H1 (cell line): ENCODE data around the gene DLST. TPM values are rescaled to one million over a fixed set of nuclear protein-coding genes. Genes with fewer than 3 reads are reported as not detected.

Experiments used
- CTCF ChIA-PET: fragments of 300-600 bp; sonication (Branson Sonifier 250); formaldehyde crosslinking; loops from one replicate; lab custom pipeline; 2021; ENCODE audit not compliant: partially characterized antibody; lab: Charles Lee
- POLR2A ChIA-PET: fragments of 300-600 bp; sonication (Branson Sonifier 250); formaldehyde crosslinking; loops from one replicate; lab custom pipeline; 2021; ENCODE audit warnings: inconsistent platforms; ENCODE audit not compliant: partially characterized antibody; lab: Charles Lee
- DNase-seq, 2 experiments: peaks; one replicate each; pipeline versions ENCODE4 v3.0.0 to v3.0.0-alpha.2; 2010 to 2022; ENCODE audit warnings: low spot score in 2 of 2, low read depth in 1 of 2, mixed read lengths in 1 of 2
- FAIRE-seq: peaks from 2 replicates; lab custom pipeline; 2011; peaks lifted over from hg19 to GRCh38; lab: Jason Lieb, UNC
- H2AFZ ChIP-seq: 2 replicates; pipeline ENCODE4 v1.8.1; 2012; ENCODE audit warnings: low read length, inconsistent platforms
- H2AK5ac ChIP-seq: 2 replicates; pipeline ENCODE4 v1.6.1; 2013; ENCODE audit warnings: low read depth, low read length
- H2BK120ac ChIP-seq: replicated peaks from 2 replicates; pipeline ENCODE3; 2013; ENCODE audit warnings: low read depth, low read length, inconsistent platforms
- H2BK12ac ChIP-seq: 2 replicates; pipeline ENCODE4 v1.6.1; 2013; ENCODE audit warnings: low read depth, low read length
- H2BK15ac ChIP-seq: 2 replicates; pipeline ENCODE4 v1.6.1; 2013; ENCODE audit warnings: low read length
- H2BK20ac ChIP-seq: 2 replicates; pipeline ENCODE4 v1.6.1; 2013; ENCODE audit warnings: low read length
- H2BK5ac ChIP-seq: 2 replicates; pipeline ENCODE4 v1.6.1; 2013; ENCODE audit warnings: low read depth, low read length
- H3K14ac ChIP-seq: 2 replicates; pipeline ENCODE4 v1.6.1; 2013; ENCODE audit warnings: inconsistent platforms; ENCODE audit not compliant: insufficient read length
- H3K18ac ChIP-seq: 2 replicates; pipeline ENCODE4 v1.6.1; 2013; ENCODE audit warnings: low read length; ENCODE audit errors: extremely low read depth
- H3K23ac ChIP-seq: 2 replicates; pipeline ENCODE4 v1.6.1; 2013; ENCODE audit warnings: inconsistent platforms; ENCODE audit not compliant: insufficient read length
- H3K23me2 ChIP-seq: 2 replicates; pipeline ENCODE4 v1.6.1; 2013; ENCODE audit warnings: low read depth, low read length
- H3K27ac ChIP-seq: 2 replicates; pipeline ENCODE4 v1.6.1; 2011; ENCODE audit warnings: low read depth, low read length, inconsistent platforms
- H3K27me3 ChIP-seq, 4 experiments: replicated peaks in 1 of 4; 1 replicate in 1 of 4; 2 replicates in 3 of 4; pipeline versions ENCODE4 v1.6.1 to v1.8.1; 2011 to 2013; ENCODE audit warnings: low read length in 3 of 4, mild to moderate bottlenecking in 3 of 4, inconsistent platforms in 2 of 4, mixed read lengths in 2 of 4, moderate library complexity in 1 of 4; ENCODE audit not compliant: control insufficient read depth in 3 of 4, insufficient read depth in 3 of 4; ENCODE audit errors: extremely low read depth in 1 of 4
- H3K36me3 ChIP-seq, 4 experiments: 2 replicates each; pipeline versions ENCODE4 v1.6.1 to v1.8.1; 2011 to 2013; ENCODE audit warnings: mild to moderate bottlenecking in 4 of 4, low read length in 3 of 4, moderate library complexity in 2 of 4, control low read depth in 1 of 4, inconsistent platforms in 1 of 4; ENCODE audit not compliant: insufficient read depth in 4 of 4, control insufficient read depth in 2 of 4
- H3K4ac ChIP-seq: replicated peaks from 2 replicates; pipeline ENCODE3; 2013; ENCODE audit warnings: low read length, low read depth, mixed read lengths, inconsistent platforms; ENCODE audit not compliant: insufficient read length
- H3K4me1 ChIP-seq, 4 experiments: replicated peaks in 1 of 4; 1 replicate in 1 of 4; 2 replicates in 3 of 4; pipeline versions ENCODE4 v1.6.1 to v1.8.1; 2011 to 2013; ENCODE audit warnings: low read length in 3 of 4, inconsistent platforms in 2 of 4, mixed read lengths in 1 of 4; ENCODE audit not compliant: insufficient read depth in 4 of 4, control insufficient read depth in 3 of 4
- H3K4me2 ChIP-seq, 2 experiments: 2 replicates each; pipeline versions ENCODE4 v1.6.1 to v1.8.1; 2011 to 2013; ENCODE audit warnings: low read depth in 2 of 2, low read length in 2 of 2, control low read depth in 1 of 2, inconsistent platforms in 1 of 2, mild to moderate bottlenecking in 1 of 2; ENCODE audit not compliant: insufficient read depth in 1 of 2
- H3K4me3 ChIP-seq, 4 experiments: fragments of 200-600, 300-600 bp in 1 of 4; sonication (generic), shearing (Covaris generic), sonication (Bioruptor Twin) in 1 of 4; 2 replicates each; pipeline versions ENCODE4 v1.5.1 to v1.8.1; 2011 to 2016; ENCODE audit warnings: low read length in 4 of 4, low read depth in 3 of 4, control low read depth in 2 of 4, inconsistent platforms in 2 of 4, mild to moderate bottlenecking in 2 of 4, mixed read lengths in 1 of 4, moderate library complexity in 1 of 4; ENCODE audit not compliant: insufficient read depth in 2 of 4; ENCODE audit errors: extremely low read depth in 1 of 4
- H3K56ac ChIP-seq: replicated peaks from 2 replicates; pipeline ENCODE3; 2013; ENCODE audit warnings: low read depth, mild to moderate bottlenecking, mixed read lengths, low read length, inconsistent platforms; ENCODE audit not compliant: insufficient read length
- H3K79me1 ChIP-seq: 2 replicates; pipeline ENCODE4 v1.6.1; 2013; ENCODE audit warnings: low read depth, low read length, control low read depth
- H3K79me2 ChIP-seq, 2 experiments: 2 replicates each; pipeline versions ENCODE4 v1.6.1 to v1.8.1; 2012 to 2013; ENCODE audit warnings: low read length in 2 of 2, mild to moderate bottlenecking in 2 of 2, inconsistent platforms in 1 of 2; ENCODE audit not compliant: insufficient read depth in 2 of 2, control insufficient read depth in 1 of 2
- H3K9ac ChIP-seq, 4 experiments: replicated peaks in 1 of 4; 1 replicate in 1 of 4; 2 replicates in 3 of 4; pipeline versions ENCODE4 v1.6.1 to v1.8.1; 2011 to 2013; ENCODE audit warnings: low read depth in 3 of 4, low read length in 3 of 4, control low read depth in 2 of 4, mild to moderate bottlenecking in 2 of 4, moderate library complexity in 2 of 4, inconsistent platforms in 1 of 4; ENCODE audit errors: extremely low read depth in 1 of 4
- H3K9me3 ChIP-seq, 2 experiments: 2 replicates each; pipeline versions ENCODE4 v1.6.1 to v1.8.1; 2012 to 2013; ENCODE audit warnings: mild to moderate bottlenecking in 2 of 2, moderate library complexity in 2 of 2, control low read depth in 1 of 2, inconsistent platforms in 1 of 2, low read depth in 1 of 2, low read length in 1 of 2, mixed read lengths in 1 of 2; ENCODE audit not compliant: insufficient read depth in 2 of 2
- H4K20me1 ChIP-seq, 2 experiments: replicated peaks in 1 of 2; 2 replicates each; pipeline versions ENCODE3 to v1.8.1; 2011 to 2013; ENCODE audit warnings: inconsistent platforms in 2 of 2, low read length in 2 of 2, mild to moderate bottlenecking in 1 of 2; ENCODE audit not compliant: insufficient read depth in 2 of 2, control insufficient read depth in 1 of 2
- H4K5ac ChIP-seq: 2 replicates; pipeline ENCODE4 v1.6.1; 2013; ENCODE audit warnings: low read length, low read depth, mixed read lengths, inconsistent platforms; ENCODE audit not compliant: insufficient read length
- H4K8ac ChIP-seq: 2 replicates; pipeline ENCODE4 v1.8.0; 2013; ENCODE audit warnings: mild to moderate bottlenecking, moderate library complexity, low read length, inconsistent platforms; ENCODE audit not compliant: insufficient read depth; ENCODE audit errors: extremely low read depth
- H4K91ac ChIP-seq: replicated peaks from 2 replicates; pipeline ENCODE3; 2013; ENCODE audit warnings: low read length, mixed read lengths, inconsistent platforms; ENCODE audit not compliant: insufficient read length
- ASH2L ChIP-seq: fragments of 200-600, 300-600 bp; sonication (generic); IDR thresholded peaks from one replicate; pipeline ENCODE4 v1.7.1; 2017; ENCODE audit warnings: low read length
- BCL11A ChIP-seq, 2 experiments: IDR thresholded peaks; one replicate each; pipeline ENCODE4 v1.6.1; 2011; ENCODE audit warnings: low read depth in 2 of 2, low read length in 2 of 2, mild to moderate bottlenecking in 2 of 2
- EGR1 ChIP-seq: IDR thresholded peaks from 2 replicates; pipeline ENCODE4 v1.6.1; 2011; ENCODE audit warnings: low read depth, low read length, borderline replicate concordance
- FOSL1 ChIP-seq: IDR thresholded peaks from 2 replicates; pipeline ENCODE4 v1.6.1; 2011; ENCODE audit warnings: mild to moderate bottlenecking, low read depth, low read length, moderate library complexity; ENCODE audit not compliant: insufficient read depth
- GABPA ChIP-seq: IDR thresholded peaks from 2 replicates; pipeline ENCODE4 v1.6.1; 2011; ENCODE audit warnings: mild to moderate bottlenecking, low read length, moderate library complexity, borderline replicate concordance; ENCODE audit not compliant: insufficient read depth
- POLR2AphosphoS5 ChIP-seq: IDR thresholded peaks from 2 replicates; pipeline ENCODE4 v1.6.1; 2011; ENCODE audit warnings: low read depth, low read length
- POU5F1 ChIP-seq: IDR thresholded peaks from 2 replicates; pipeline ENCODE4 v1.6.1; 2011; ENCODE audit warnings: low read depth, mild to moderate bottlenecking, low read length, moderate library complexity
- RAD21 ChIP-seq, 2 experiments: IDR thresholded peaks in 1 of 2; conservative IDR thresholded peaks in 1 of 2; 2 replicates each; pipeline ENCODE4 v1.6.1; 2011; ENCODE audit warnings: low read depth in 2 of 2, low read length in 2 of 2, improper control_type of control experiment in 1 of 2, inconsistent platforms in 1 of 2, mild to moderate bottlenecking in 1 of 2, moderate library complexity in 1 of 2
- RNF2 ChIP-seq: fragments of 200-900, 300-1000 bp; sonication (generic); IDR thresholded peaks from 2 replicates; pipeline ENCODE4 v1.7.1; 2016; ENCODE audit warnings: borderline replicate concordance, low read depth, mild to moderate bottlenecking, antibody characterized with exemption, low read length; ENCODE audit not compliant: poor library complexity, severe bottlenecking; ENCODE audit errors: missing control alignments
- RXRA ChIP-seq: IDR thresholded peaks from 2 replicates; pipeline ENCODE4 v1.6.1; 2011; ENCODE audit warnings: low read depth, mild to moderate bottlenecking, low read length, moderate library complexity; ENCODE audit not compliant: insufficient read depth
- SAP30 ChIP-seq: fragments of 300-600 bp; sonication (generic); IDR thresholded peaks from 2 replicates; pipeline ENCODE4 v1.7.1; 2012; ENCODE audit warnings: low read length, moderate library complexity, mild to moderate bottlenecking, inconsistent platforms; ENCODE audit not compliant: insufficient read depth, insufficient replicate concordance
- SIX5 ChIP-seq: IDR thresholded peaks from 2 replicates; pipeline ENCODE4 v1.6.1; 2011; ENCODE audit warnings: mild to moderate bottlenecking, low read depth, low read length
- SRF ChIP-seq: IDR thresholded peaks from 2 replicates; pipeline ENCODE4 v1.6.1; 2011; ENCODE audit warnings: mild to moderate bottlenecking, low read depth, low read length, moderate library complexity
- TBP ChIP-seq: IDR thresholded peaks from 2 replicates; pipeline ENCODE4 v1.6.1; 2011; ENCODE audit warnings: low read depth, low read length, improper control_type of control experiment
- WGBS, 2 experiments: shearing (Covaris generic) in 1 of 2; methylation state at CpG; one replicate each; pipeline versions ENCODE4 v1.1.6 to v1.1.7; 2013 to 2015; ENCODE audit warnings: low lambda C conversion rate in 2 of 2, mixed read lengths in 2 of 2, inconsistent platforms in 1 of 2, low coverage in 1 of 2, missing lambda C conversion rate in 1 of 2; ENCODE audit not compliant: insufficient replicate concordance in 2 of 2, insufficient coverage in 1 of 2, insufficient read length in 1 of 2; ENCODE audit errors: extremely low coverage in 1 of 2, missing lambda C conversion rate in 1 of 2; 5-methylcytosine and 5-hydroxymethylcytosine counted together
- polyA plus RNA-seq, 7 experiments: library from polyadenylated mRNA; depleted of rRNA in 3 of 7; stranded (reverse) in 5 of 7; unstranded in 2 of 7; fragments of >200 nt in 5 of 7; fragments of 200-250 nt in 2 of 7; gene quantifications; 1 replicate in 5 of 7; 2 replicates in 1 of 7; 4 replicates in 1 of 7; pipeline versions ENCODE4 v1.2.1 to v1.2.3, GENCODE V29; 2011 to 2013; ENCODE audit warnings: missing spikeins in 2 of 7, mixed read lengths in 2 of 7
- total RNA-seq: library from RNA; stranded (reverse); fragmentation: NEBNext Ultra II Directional; extraction: Animal tissue kit (Norgen Biotek cat#: 25700); gene quantifications from 2 replicates; pipeline ENCODE4 v1.2.1, GENCODE V29; 2021

DLST gene
- total and polyA plus RNA-seq, 2 of the 8 experiments (the other 6 are each of a cell fraction or from before 2014, with no cell fraction given): 96.5 to 117 TPM

DNA sequence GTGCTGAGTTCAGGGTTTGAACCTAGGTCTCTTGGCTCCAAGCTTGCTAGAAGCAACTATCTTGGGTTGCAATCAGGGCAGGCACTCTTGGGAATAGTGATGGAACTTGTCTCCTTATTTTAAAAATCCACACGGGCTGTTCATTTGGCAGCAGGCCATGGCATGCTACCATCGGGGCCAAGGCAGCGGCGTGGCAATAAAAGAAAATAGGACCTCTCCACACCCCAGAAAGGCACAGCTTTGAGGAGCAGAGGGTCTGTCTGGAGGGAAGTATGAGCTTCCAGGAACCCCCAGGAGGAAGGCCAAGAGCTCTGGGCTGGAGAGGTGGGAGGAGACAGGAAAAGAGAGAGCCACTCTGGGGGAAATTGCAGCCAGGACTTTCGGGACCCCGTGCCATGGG lies 26.0 kb downstream of the DLST start:
- DNase-seq: no peak
- TF ChIP-seq SIX5: no peak
- no peak for TF ChIP-seq ASH2L
- TF ChIP-seq RXRA: no peak
- TF ChIP-seq TBP: no peak
- no peak for TF ChIP-seq FOSL1
- TF ChIP-seq SRF: no peak
- TF ChIP-seq POU5F1: no peak
- no peak for TF ChIP-seq GABPA
- no peak for TF ChIP-seq RNF2
- no peak for TF ChIP-seq RAD21 (IDR thresholded peaks at IDR 0.05 in 1 of 2, conservative IDR thresholded peaks at IDR 0.05 in 1 of 2; ENCODE audit: low read depth in 2 of 2, low read length in 2 of 2)
- no peak for TF ChIP-seq SAP30
- no peak for TF ChIP-seq EGR1
- no peak for TF ChIP-seq BCL11A (IDR thresholded peaks at IDR 0.05; ENCODE audit: low read depth in 2 of 2, low read length in 2 of 2)
- no peak for TF ChIP-seq POLR2AphosphoS5

More for the DNA sequence above, 26.0 kb downstream of the DLST start:
- no peak overlapping the region for H3K18ac ChIP-seq
- no peak overlapping the region for H4K91ac ChIP-seq
- ChIA-PET CTCF (interaction anchor here (0.9 to 24.8 kb wide), 22 partner anchors 10 to 299 kb away, joined by 3 to 509 read pairs (median 6); partner anchors contain the start of genes PROX2 and RPS6KL1), POLR2A (interaction anchor here (0.7 to 6.8 kb wide), 13 partner anchors 9 to 559 kb away, joined by 3 to 80 read pairs (median 5); partner anchors contain the start of genes RPS6KL1, VRTN and ZC2HC1C)
- H3K27ac ChIP-seq: no peak overlapping the region
- peaks cover 6 to 17% (median 9%) of the 10 kb centered on the region in 4 experiments for H3K36me3 ChIP-seq
- H4K8ac ChIP-seq: no peak overlapping the region
- 91% methylated on average over 6 of the region's 6 CpGs; no CpG with 5 or more reads in 1 of the 2 experiments for WGBS, 2 experiments
- H2AFZ ChIP-seq: no peak overlapping the region
- H3K9me3 ChIP-seq: no peaks in the 10 kb centered on the region
- H4K20me1 ChIP-seq: peaks cover 2 to 10% of the 10 kb centered on the region in 2 experiments
- H4K5ac ChIP-seq: no peak overlapping the region
- H3K4me1 ChIP-seq: no peaks in the 10 kb centered on the region; a peak in 1 of 7 replicates
- no peak overlapping the region for H2BK15ac ChIP-seq
- H3K23ac ChIP-seq: no peak overlapping the region
- no peak overlapping the region for H2AK5ac ChIP-seq
- H3K79me1 ChIP-seq: no peaks in the 10 kb centered on the region
- H3K79me2 ChIP-seq: no peaks in the 10 kb centered on the region
- H2BK20ac ChIP-seq: no peak overlapping the region
- H3K23me2 ChIP-seq: no peaks in the 10 kb centered on the region
- no peaks in the 10 kb centered on the region for H3K27me3 ChIP-seq
- no peak overlapping the region for H2BK12ac ChIP-seq
- H3K14ac ChIP-seq: no peak overlapping the region
- H2BK5ac ChIP-seq: no peak overlapping the region; the same call in 1 of the 2 replicates
- H3K9ac ChIP-seq: no peak overlapping the region
- H3K4ac ChIP-seq: no peak overlapping the region
- no peak overlapping the region for H2BK120ac ChIP-seq
- H3K4me3 ChIP-seq: no peak overlapping the region
- FAIRE-seq: no peak
- no peak overlapping the region for H3K56ac ChIP-seq
- H3K4me2 ChIP-seq: no peak overlapping the region
